Large intestine (tissue), 12 donors: ENCODE results near the gene POLA2. TPM values are rescaled to one million over a fixed set of nuclear protein-coding genes. Genes with fewer than 3 reads are reported as not detected.
A peak's percentile ranks its signal among the peaks of the same experiment; 100 is the strongest.

Experiments
- DNase-seq, 2 donors: peaks; one replicate each; pipeline versions ENCODE4 v3.0.0 to v3.0.0-alpha.2; 2013
- H3K27ac ChIP-seq: one replicate; pipeline ENCODE4 v1.5.1; 2013; ENCODE audit warnings: low read length
- H3K27me3 ChIP-seq: 2 replicates; pipeline ENCODE4 v1.6.1; 2013; ENCODE audit warnings: low read length; ENCODE audit not compliant: control insufficient read depth, insufficient read depth
- H3K36me3 ChIP-seq: 2 replicates; pipeline ENCODE4 v1.6.1; 2013; ENCODE audit warnings: low read length; ENCODE audit not compliant: control insufficient read depth, insufficient read depth
- H3K4me1 ChIP-seq: one replicate; pipeline ENCODE4 v1.6.1; 2013; ENCODE audit warnings: low read length; ENCODE audit not compliant: control insufficient read depth, insufficient read depth
- H3K4me3 ChIP-seq: one replicate; pipeline ENCODE4 v1.5.1; 2013; ENCODE audit warnings: low read length
- H3K9me3 ChIP-seq: one replicate; pipeline ENCODE4 v1.6.1; 2013; ENCODE audit warnings: mild to moderate bottlenecking, low read depth, low read length, moderate library complexity; ENCODE audit not compliant: control insufficient read depth
- WGBS: methylation state at CpG from one replicate; pipeline ENCODE4 v1.1.5; 2013; ENCODE audit warnings: low lambda C conversion rate; ENCODE audit not compliant: insufficient coverage; 5-methylcytosine and 5-hydroxymethylcytosine counted together
- long read RNA-seq, 11 donors: transcript quantifications; one replicate each; lab custom pipeline, GENCODE V29; 2026
- polyA plus RNA-seq: library from polyadenylated mRNA; unstranded; fragments of 120-200 nt; gene quantifications from one replicate; pipeline ENCODE4 v1.2.1, GENCODE V29; 2013

The POLA2 gene, protein sequence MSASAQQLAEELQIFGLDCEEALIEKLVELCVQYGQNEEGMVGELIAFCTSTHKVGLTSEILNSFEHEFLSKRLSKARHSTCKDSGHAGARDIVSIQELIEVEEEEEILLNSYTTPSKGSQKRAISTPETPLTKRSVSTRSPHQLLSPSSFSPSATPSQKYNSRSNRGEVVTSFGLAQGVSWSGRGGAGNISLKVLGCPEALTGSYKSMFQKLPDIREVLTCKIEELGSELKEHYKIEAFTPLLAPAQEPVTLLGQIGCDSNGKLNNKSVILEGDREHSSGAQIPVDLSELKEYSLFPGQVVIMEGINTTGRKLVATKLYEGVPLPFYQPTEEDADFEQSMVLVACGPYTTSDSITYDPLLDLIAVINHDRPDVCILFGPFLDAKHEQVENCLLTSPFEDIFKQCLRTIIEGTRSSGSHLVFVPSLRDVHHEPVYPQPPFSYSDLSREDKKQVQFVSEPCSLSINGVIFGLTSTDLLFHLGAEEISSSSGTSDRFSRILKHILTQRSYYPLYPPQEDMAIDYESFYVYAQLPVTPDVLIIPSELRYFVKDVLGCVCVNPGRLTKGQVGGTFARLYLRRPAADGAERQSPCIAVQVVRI
- polyA plus RNA-seq = 13.6 TPM
- long read RNA-seq, donor 1, partial matches to known transcripts = 0 of 3 reads
- long read RNA-seq, donor 1, other reads (novel, unspliced or antisense) = 0 of 3 reads
- long read RNA-seq, donor 2, partial matches to known transcripts = 0 of 3 reads
- long read RNA-seq, donor 2, other reads (novel, unspliced or antisense) = 0 of 3 reads
- long read RNA-seq, donor 3 = 0 reads
- long read RNA-seq, donor 4 = 0 reads
- long read RNA-seq, donor 5 = 0 reads
- long read RNA-seq, donor 6, partial matches to known transcripts = 0 of 1 reads
- long read RNA-seq, donor 6, other reads (novel, unspliced or antisense) = 0 of 1 reads
- long read RNA-seq, donor 7, partial matches to known transcripts = 0 of 1 reads
- long read RNA-seq, donor 7, other reads (novel, unspliced or antisense) = 0 of 1 reads
- long read RNA-seq, donor 8, partial matches to known transcripts = 0 of 4 reads
- long read RNA-seq, donor 8, other reads (novel, unspliced or antisense) = 0 of 4 reads
- long read RNA-seq, donor 9, partial matches to known transcripts = 0 of 3 reads
- long read RNA-seq, donor 9, other reads (novel, unspliced or antisense) = 0 of 3 reads
- long read RNA-seq, donor 10, partial matches to known transcripts = 0 of 3 reads
- long read RNA-seq, donor 10, other reads (novel, unspliced or antisense) = 0 of 3 reads
- long read RNA-seq, donor 11, partial matches to known transcripts = 0 of 3 reads
- long read RNA-seq, donor 11, other reads (novel, unspliced or antisense) = 0 of 3 reads

DNA sequence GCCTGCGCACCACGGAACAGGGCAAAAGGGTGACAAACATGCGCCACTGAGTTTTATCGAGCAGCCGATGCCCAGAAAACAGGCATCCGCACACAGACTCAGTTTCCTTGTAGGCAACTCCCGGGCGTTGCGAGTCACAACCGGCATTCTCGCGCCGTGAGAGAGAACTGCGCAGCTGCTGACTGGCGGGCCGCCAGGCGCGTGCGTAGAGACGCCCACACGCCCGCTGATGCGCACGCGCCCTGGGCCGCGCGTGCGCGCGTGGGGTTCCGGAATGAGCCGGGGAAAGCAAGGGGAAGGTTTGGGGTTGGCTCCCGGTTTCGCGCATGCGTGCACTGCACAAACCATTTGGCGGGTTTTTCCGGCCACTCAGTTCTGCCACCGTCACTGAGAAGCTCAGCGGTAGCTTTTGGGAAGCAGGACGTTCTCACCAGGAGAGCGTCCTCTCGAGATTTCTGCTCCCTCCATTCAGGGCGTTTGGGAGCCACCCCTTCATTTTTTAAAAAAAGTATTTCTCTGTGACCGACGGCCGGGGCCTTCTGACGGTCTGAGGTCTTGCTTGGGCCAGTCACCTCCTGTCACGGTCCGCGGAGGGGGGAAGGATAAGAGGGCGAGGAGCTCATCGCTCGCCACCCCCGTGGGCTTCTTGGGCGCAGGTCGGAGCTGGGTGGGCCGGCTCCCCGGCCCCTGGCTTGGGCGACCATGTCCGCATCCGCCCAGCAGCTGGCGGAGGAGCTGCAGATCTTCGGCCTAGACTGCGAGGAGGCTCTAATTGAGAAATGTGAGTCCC is at the start of gene POLA2:
TSS of gene POLA2 (plus strand) at position 372 of the 790 bp plus-strand sequence. CDS start at position 703, 331 bp downstream.
- no peaks in the 10 kb centered on the region for H3K27me3 ChIP-seq
- H3K4me1 ChIP-seq = peaks cover 10% of the 10 kb centered on the region
- H3K36me3 ChIP-seq = no peaks in the 10 kb centered on the region
- peak; percentile 97 to 98 for DNase-seq
- WGBS = no CpG with 5 or more reads among the region's 66 CpGs
- H3K9me3 ChIP-seq = no peaks in the 10 kb centered on the region
- H3K27ac ChIP-seq = peak within 1 kb of the TSS; percentile 84
- H3K4me3 ChIP-seq = peak within 1 kb of the TSS; percentile 92

DNA sequence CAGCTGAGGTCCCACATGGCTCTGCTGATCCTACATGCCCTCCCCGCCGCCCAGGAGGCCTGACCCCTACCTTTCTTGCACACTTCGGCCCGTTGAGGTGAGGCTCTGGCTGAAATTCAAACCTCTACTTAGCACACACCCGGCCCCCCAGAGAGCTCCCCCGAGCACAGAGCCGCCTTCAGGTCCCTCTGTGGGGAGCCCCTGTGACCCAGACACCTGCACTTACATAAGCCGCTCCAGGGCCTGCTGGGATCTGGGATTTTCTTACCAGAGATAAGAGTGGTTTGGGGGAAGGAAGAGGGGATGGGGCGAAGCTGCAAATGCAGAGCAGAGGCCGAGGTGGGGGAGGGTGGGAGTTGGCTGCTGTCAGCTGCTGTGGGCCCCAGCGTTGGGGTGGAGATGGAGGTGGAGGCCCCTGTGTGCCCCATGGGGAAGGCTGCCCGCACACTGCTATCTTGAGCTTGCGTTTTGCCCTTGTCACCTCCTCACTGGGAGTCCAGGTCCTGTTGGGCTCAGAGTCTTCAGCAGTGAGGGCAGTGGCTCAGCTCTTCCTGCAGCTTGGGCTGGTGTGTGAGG is 49.4 kb upstream of the POLA2 start:
- WGBS = no CpG with 5 or more reads among the region's 13 CpGs
- Histone ChIP-seq H3K4me3 (no peak overlapping the region), H3K9me3 (no peaks in the 10 kb centered on the region), H3K36me3 (peaks cover 39% of the 10 kb centered on the region), H3K4me1 (peaks cover 41% of the 10 kb centered on the region), H3K27ac (peak overlapping the region; percentile 26), H3K27me3 (no peaks in the 10 kb centered on the region)
- DNase-seq = peak; percentile 71 to 76

DNA sequence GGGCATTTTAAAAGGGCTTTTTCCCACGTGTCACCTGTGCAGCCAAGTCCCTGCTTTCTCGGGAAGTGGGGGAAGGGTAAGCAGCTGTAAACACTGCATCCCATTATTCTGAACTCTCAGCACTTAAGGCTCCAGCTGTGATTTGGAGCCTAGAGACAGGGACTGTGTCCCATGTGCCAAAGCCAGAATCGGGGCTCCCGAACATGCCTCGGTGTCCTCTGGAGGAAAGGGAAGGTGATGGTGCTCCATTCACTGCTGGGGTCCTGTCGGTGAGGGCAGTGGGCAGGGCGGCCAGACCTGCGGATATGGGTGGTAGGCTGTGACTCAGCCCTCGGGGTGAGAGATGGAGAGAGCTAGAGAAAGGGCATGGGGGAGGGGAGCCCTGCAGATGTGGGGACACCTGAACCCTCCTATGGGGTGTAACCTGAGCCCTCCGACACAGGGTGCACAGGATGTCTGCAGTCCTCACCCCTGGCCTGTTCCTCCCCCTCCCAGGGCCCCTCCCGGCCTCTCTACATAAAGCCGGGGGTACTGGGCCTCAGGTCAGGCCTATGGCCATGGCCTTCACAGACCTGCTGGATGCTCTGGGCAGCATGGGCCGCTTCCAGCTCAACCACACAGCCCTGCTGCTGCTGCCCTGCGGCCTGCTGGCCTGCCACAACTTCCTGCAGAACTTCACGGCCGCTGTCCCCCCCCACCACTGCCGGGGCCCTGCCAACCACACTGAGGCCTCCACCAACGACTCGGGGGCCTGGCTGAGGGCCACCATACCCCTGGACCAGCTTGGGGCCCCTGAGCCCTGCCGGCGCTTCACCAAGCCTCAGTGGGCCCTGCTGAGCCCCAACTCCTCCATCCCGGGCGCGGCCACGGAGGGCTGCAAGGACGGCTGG is 48.2 kb upstream of the POLA2 start:
- no peaks in the 10 kb centered on the region for H3K9me3 ChIP-seq
- no peak overlapping the region for H3K4me3 ChIP-seq
- WGBS = no CpG with 5 or more reads among the region's 26 CpGs
- H3K4me1 ChIP-seq = peaks cover 41% of the 10 kb centered on the region
- no peaks in the 10 kb centered on the region for H3K27me3 ChIP-seq
- H3K27ac ChIP-seq = no peak overlapping the region
- no peak for DNase-seq
- H3K36me3 ChIP-seq = peaks cover 31% of the 10 kb centered on the region

DNA sequence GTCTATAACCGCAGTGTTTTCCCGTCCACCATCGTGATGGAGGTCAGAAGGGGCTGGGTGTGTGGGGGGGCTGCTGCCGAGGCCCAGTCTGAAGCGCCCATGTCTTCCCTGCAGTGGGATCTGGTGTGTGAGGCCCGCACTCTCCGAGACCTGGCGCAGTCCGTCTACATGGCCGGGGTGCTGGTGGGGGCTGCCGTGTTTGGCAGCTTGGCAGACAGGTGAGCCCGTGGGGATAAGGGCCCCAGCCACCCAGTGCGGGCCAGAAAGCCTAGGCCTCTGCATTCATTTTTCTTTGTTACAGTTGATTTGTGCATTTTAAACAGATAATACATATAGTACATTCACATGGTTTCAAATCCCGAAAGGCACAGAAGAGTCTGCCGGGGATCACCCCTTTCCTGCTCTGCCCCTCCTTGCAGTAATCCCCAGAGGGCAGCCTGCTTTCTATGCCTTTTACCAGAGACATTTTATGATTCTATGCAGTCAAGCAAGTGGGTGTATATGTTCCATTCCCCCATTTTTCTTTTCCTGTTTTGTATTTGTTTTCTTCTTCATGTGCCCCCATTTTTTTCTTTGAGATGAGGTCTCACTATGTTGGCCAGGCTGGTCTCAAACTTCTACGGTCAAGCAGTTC is 47.4 kb upstream of the POLA2 start:
- DNase-seq = no peak
- Histone ChIP-seq H3K4me1 (peaks cover 35% of the 10 kb centered on the region), H3K9me3 (no peaks in the 10 kb centered on the region), H3K4me3 (no peak overlapping the region), H3K36me3 (peaks cover 24% of the 10 kb centered on the region), H3K27me3 (no peaks in the 10 kb centered on the region), H3K27ac (no peak overlapping the region)
- WGBS = 100% methylated on average over 1 of the region's 16 CpGs

DNA sequence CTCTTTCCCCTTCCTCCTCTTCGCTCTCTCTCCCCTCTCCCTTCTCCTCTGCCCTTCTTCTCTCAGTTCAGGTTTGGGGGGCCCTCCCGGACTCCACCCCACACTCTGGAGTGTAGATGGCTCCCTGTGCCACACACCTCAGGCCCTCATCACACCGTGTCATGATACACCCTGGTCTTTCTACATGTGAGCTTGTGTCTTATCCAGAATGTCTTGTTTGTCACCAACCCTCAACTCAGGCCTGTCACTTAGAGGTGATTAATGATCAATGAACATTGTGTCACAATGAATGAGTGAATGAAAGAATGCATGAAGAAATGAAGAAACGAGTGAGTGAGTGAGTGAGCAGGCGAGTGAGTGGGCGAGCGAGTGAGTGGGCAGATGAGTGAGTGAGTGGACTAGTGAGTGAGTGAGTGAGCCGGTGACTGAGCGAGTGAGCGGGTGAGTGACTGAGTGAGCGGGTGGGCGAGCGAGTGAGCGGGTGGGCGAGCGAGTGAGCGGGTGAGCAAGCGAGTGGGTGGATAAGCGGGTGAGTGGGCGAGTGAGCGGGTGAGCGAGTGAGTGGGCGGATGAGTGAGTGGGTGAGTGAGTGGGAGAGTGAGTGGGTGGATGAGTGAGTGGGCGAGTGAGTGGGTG is 46.2 kb upstream of the POLA2 start:
- Histone ChIP-seq H3K9me3 (no peaks in the 10 kb centered on the region), H3K27ac (no peak overlapping the region), H3K36me3 (peaks cover 12% of the 10 kb centered on the region), H3K27me3 (no peaks in the 10 kb centered on the region), H3K4me1 (peaks cover 35% of the 10 kb centered on the region), H3K4me3 (no peak overlapping the region)
- no peak for DNase-seq
- WGBS = 87% methylated on average over 10 of the region's 24 CpGs

DNA sequence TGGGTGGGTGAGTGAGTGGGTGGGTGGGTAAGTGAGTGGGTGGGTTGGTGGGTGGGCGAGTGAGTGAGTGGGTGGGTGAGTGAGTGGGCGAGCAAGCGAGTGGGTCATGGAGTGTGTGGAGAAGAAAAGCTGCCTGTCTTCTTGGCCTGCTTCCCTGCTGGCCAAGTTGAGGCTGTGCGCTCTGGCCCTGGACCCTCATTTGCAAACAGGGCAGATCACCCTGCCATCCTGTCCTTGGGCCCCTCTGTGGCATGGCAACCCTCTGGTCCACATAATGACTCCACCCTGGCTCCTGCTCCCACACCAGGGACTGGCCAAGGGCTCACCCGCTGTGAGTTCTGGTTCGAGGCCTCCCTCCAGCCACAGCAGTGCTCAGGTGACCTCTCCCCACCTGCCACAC is 44.9 kb upstream of the POLA2 start:
- H3K9me3 ChIP-seq = no peaks in the 10 kb centered on the region
- H3K4me1 ChIP-seq = peaks cover 22% of the 10 kb centered on the region
- no peaks in the 10 kb centered on the region for H3K27me3 ChIP-seq
- H3K36me3 ChIP-seq = no peaks in the 10 kb centered on the region
- WGBS = no CpG with 5 or more reads among the region's 6 CpGs
- no peak overlapping the region for H3K27ac ChIP-seq
- no peak for DNase-seq
- H3K4me3 ChIP-seq = no peak overlapping the region

DNA sequence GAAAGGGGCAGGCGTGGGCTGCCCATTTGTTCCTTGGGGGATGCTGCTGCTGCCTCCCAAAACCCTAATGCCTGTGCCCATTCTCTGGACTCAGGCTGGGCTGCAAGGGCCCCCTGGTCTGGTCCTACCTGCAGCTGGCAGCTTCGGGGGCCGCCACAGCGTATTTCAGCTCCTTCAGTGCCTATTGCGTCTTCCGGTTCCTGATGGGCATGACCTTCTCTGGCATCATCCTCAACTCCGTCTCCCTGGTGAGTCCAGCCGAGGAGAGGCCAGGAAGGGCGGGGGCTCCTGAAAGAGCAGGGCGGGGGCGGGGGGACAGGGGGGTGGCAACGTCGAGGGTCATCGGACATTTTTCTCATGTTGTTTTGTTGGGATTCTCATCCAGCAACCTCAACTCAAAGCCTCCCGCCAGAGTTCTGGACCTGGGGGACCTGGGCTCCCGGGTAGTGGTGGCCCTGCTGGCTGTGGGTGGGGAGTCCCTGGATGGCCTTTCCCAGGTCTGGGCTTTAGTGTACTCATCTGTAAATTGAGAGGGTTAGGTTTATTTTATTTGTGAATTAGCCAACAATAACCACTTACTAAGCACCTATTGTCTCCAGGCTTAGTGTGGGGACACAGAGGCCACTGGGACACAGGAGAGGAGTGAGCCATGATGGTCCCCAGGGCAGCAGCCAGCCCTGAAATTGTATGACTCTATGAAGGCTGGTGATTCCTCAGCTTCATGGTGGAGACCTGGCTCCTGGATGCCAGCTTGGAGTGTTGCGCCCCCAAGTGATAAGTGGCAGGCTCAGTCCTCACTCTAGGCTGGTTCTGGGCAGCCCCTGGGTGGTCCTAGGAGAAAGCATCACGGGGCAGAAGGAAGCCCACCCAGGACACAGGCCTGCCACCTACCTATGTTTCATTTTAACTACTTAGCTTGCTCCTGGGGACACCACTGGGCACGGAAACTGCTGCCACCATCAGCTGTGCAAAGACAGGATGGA is 44.0 kb upstream of the POLA2 start:
- H3K27me3 ChIP-seq = no peaks in the 10 kb centered on the region
- H3K36me3 ChIP-seq = no peaks in the 10 kb centered on the region
- H3K9me3 ChIP-seq = no peaks in the 10 kb centered on the region
- no peak for DNase-seq
- peaks cover 13% of the 10 kb centered on the region for H3K4me1 ChIP-seq
- H3K4me3 ChIP-seq = no peak overlapping the region
- no CpG with 5 or more reads among the region's 19 CpGs for WGBS
- H3K27ac ChIP-seq = no peak overlapping the region
